ENCODE results near the gene IL10RA.
"Not testable (repeated sequence)": the region's sequence is repeated elsewhere in the genome, so short reads cannot be mapped to it uniquely, and the experiment has no call there.

The IL10RA gene

GRCh38 chr11:117993988-117994745 is 8.0 kb downstream of the IL10RA start:
- DNase-seq = no peak

DNA sequence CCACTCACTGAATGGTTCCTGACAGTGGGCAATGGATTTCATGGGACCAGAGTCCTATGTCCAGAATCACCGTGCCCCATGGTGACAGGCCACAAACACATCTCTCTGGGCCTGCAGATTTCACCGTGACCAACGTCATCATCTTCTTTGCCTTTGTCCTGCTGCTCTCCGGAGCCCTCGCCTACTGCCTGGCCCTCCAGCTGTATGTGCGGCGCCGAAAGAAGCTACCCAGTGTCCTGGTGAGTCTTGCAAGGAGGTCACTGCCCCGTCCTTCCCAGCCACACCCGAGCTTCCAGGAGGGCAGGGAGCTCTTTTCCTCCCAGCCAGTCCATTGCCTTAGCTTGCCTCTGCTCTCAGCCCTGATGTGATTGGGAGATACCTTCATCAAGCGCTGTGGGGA is 9.3 kb downstream of the IL10RA start:
- no peak for DNase-seq

GRCh38 chr11:117996058-117996457 is 9.9 kb downstream of the IL10RA start:
- no peak for DNase-seq

DNA sequence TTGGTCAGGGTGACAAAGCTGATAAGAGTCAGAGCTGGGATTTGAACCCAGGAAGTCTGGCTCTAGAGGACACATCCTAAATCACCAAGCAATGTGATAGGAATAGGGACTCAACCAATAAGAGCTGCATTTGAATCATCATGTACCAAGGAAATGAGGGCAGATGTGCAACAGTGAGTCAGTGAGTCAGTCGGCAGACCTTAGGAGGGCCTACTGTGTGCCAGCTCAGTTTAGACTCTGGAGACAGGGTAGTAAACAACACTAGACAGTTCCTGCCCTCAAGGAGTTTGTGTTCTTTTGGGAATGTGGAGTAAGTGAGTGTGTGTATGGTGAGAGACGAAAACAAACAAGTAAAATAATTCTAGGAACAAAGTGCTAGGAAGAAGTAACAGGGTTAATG is 11.2 kb downstream of the IL10RA start:
- DNase-seq = no peak

GRCh38 chr11:117997823-117998579 is 11.8 kb downstream of the IL10RA start:
- no peak for DNase-seq

GRCh38 chr11:117998664-117999353 is 12.6 kb downstream of the IL10RA start:
- no peak for DNase-seq

DNA sequence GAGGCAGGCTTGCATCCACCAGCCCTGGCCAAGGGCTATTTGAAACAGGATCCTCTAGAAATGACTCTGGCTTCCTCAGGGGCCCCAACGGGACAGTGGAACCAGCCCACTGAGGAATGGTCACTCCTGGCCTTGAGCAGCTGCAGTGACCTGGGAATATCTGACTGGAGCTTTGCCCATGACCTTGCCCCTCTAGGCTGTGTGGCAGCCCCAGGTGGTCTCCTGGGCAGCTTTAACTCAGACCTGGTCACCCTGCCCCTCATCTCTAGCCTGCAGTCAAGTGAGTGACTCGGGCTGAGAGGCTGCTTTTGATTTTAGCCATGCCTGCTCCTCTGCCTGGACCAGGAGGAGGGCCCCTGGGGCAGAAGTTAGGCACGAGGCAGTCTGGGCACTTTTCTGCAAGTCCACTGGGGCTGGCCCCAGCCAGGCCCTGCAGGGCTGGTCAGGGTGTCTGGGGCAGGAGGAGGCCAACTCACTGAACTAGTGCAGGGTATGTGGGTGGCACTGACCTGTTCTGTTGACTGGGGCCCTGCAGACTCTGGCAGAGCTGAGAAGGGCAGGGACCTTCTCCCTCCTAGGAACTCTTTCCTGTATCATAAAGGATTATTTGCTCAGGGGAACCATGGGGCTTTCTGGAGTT is 13.3 kb downstream of the IL10RA start:
- no peak for DNase-seq

DNA sequence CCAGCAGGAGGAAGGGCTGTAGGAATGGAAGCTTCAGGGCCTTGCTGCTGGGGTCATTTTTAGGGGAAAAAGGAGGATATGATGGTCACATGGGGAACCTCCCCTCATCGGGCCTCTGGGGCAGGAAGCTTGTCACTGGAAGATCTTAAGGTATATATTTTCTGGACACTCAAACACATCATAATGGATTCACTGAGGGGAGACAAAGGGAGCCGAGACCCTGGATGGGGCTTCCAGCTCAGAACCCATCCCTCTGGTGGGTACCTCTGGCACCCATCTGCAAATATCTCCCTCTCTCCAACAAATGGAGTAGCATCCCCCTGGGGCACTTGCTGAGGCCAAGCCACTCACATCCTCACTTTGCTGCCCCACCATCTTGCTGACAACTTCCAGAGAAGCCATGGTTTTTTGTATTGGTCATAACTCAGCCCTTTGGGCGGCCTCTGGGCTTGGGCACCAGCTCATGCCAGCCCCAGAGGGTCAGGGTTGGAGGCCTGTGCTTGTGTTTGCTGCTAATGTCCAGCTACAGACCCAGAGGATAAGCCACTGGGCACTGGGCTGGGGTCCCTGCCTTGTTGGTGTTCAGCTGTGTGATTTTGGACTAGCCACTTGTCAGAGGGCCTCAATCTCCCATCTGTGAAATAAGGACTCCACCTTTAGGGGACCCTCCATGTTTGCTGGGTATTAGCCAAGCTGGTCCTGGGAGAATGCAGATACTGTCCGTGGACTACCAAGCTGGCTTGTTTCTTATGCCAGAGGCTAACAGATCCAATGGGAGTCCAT is 14.1 kb downstream of the IL10RA start:
- no peak for DNase-seq

- DNase-seq = no peak
Observed at GRCh38 chr11:118000850-118001228, 14.6 kb downstream of the IL10RA start.

GRCh38 chr11:118001494-118001971 is 15.3 kb downstream of the IL10RA start:
- DNase-seq = no peak

DNA sequence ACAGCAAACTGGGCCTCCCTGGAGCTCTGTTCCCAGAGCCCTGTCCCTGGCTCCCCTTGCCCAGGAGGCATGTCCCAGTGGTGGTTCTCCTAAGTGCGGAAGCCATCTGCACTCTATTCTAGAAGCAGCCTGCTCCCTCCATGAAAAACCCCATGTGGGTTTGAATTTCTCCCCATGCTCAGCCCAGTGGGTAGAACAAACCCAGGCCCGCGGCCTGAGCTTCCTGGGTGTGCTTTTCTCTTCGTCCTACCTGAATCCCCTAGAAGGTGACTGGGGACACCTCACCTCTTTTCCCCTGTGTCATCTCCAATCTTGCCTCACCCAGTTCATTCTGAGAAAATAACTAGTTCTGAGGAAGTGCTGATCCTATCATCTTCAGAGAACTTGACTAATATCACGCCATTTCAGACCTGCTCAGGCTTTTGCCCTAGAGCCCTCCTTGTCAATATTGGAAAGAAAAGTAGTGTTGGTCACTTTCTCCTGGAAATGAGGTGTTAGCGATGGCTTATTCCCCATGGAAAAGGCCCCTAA is 15.9 kb downstream of the IL10RA start:
- no peak for DNase-seq

- DNase-seq = no peak
Observed at GRCh38 chr11:118002541-118003423, 16.6 kb downstream of the IL10RA start.

DNA sequence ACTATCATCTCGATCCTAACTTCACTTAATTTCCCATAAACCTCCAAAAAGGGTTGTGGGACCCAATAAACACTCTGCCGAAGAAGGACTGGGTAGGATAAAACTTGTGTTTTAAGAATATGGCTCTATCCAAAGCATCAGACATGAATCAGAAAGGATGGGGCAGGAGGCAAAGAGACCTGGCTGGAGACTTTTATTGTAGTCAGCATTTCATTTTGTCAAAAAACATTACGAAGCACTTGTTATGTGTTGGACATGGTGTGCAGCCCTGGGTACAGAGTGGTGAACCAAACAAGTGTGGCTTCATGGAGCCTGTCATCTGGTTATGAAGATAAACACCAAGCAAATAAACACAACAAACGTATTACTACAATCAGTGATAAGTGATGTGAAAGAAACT is 17.3 kb downstream of the IL10RA start:
- no peak for DNase-seq

GRCh38 chr11:118004543-118005223 is 18.5 kb downstream of the IL10RA start:
- no peak for DNase-seq

GRCh38 chr11:118005224-118006152 is 19.3 kb downstream of the IL10RA start:
- DNase-seq = no peak

DNA sequence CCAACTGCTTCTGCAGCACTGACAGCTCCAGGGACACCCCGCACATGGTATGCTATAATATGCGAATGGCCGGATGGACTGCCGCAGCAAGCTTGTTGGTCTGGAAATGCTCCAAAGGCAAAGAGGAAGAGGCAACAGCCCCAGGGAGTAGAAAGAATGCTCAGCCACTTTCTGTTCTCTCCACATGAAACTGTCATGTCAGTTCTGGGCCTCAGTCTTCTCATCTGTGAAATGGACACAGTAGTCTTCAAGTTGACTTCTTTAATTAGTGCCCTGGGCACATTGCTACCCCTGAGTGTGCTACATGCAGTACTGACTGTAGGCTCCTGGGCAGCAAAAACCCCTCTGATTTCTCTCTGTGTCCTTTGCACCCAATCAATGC is 19.9 kb downstream of the IL10RA start:
- no peak for DNase-seq

DNA sequence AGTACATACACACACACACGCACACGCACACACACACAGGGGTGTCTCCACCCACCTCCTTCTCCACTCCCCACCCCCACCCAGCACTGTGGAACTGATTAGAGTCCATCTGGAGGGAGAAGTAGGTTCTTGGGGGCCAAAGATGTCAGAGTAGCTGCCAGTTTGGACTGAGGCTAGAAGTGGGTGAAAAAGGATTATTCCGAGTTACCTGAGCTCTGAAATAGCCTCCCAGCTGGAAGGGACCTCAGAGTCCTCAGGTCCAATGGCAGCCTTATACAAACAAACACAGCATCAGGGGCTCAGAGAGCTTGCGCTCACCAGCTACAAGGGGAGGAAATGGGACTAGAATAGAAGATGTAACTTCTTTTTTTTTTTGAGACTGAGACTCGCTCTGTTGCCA is 20.8 kb downstream of the IL10RA start:
- no peak for DNase-seq

GRCh38 chr11:118007563-118008270 is 21.5 kb downstream of the IL10RA start:
- DNase-seq = not testable (repeated sequence)
